Esophagus muscularis mucosa (tissue), 4 donors: ENCODE data around the gene SLCO2A1.

Experiments
- EP300 ChIP-seq: sonication (generic); formaldehyde crosslinking; IDR thresholded peaks from one replicate; pipeline ENCODE4 v1.6.1; 2017; ENCODE audit warnings: antibody characterized with exemption
- POLR2A ChIP-seq: fragments of 450-650 bp; IDR thresholded peaks from one replicate; pipeline ENCODE4 v1.6.1; 2017; ENCODE audit warnings: antibody characterized with exemption, moderate library complexity, mild to moderate bottlenecking, low read depth
- POLR2AphosphoS5 ChIP-seq, 2 donors: sonication (generic); formaldehyde crosslinking; IDR thresholded peaks; one replicate each; pipeline ENCODE4 v1.6.1; 2017; ENCODE audit warnings: antibody characterized with exemption in 2 of 2
- TF ChIP-seq, protein P1 (sequence below), 3 experiments: fragments of 200-600 bp in 2 of 3; fragments of 450-650 bp in 1 of 3; sonication (generic) in 2 of 3; IDR thresholded peaks; one replicate each; pipeline ENCODE4 v1.5.1; 2017 to 2019; ENCODE audit warnings: antibody characterized with exemption in 3 of 3, mild to moderate bottlenecking in 2 of 3, moderate library complexity in 1 of 3

DNA sequence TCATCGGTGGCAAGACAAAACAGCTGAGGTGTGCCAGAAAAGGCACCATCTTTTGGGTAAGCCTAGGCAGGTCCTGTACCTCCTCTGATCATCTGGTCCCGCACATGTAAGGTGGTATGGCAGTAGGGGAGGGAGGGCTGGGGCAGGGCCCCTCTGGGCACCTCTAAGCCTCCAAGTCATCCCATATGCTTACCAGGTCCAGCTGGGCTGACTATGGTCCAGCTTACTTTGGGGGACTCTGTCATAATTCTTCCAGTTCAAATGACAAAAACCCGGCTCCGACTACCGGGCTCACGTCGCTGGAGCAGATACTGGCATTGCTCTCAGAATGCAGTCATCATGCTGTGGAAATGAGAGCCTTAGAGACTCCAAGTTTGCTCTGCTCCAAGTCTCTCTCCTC lies 132.2 kb downstream of the SLCO2A1 start:
- TF ChIP-seq POLR2AphosphoS5 (IDR thresholded peaks at IDR 0.05) (no peak), POLR2A (no peak), EP300 (no peak)
- TF ChIP-seq, protein P1, sequence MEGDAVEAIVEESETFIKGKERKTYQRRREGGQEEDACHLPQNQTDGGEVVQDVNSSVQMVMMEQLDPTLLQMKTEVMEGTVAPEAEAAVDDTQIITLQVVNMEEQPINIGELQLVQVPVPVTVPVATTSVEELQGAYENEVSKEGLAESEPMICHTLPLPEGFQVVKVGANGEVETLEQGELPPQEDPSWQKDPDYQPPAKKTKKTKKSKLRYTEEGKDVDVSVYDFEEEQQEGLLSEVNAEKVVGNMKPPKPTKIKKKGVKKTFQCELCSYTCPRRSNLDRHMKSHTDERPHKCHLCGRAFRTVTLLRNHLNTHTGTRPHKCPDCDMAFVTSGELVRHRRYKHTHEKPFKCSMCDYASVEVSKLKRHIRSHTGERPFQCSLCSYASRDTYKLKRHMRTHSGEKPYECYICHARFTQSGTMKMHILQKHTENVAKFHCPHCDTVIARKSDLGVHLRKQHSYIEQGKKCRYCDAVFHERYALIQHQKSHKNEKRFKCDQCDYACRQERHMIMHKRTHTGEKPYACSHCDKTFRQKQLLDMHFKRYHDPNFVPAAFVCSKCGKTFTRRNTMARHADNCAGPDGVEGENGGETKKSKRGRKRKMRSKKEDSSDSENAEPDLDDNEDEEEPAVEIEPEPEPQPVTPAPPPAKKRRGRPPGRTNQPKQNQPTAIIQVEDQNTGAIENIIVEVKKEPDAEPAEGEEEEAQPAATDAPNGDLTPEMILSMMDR (IDR thresholded peaks at IDR 0.05) = no peak
